K562 (cell line): ENCODE results near the gene SH3TC1. TPM values are rescaled to one million over a fixed set of nuclear protein-coding genes. Genes with fewer than 3 reads are reported as not detected.

ENCODE experiments used
- ATAC-seq: fragments of 200-7000 bp; cut with Tn5 transposase; 3 replicates; pipeline ENCODE4 v1.9.1; 2020; ENCODE audit warnings: moderate library complexity
- BruUV-seq: library from RNA; stranded (reverse); fragments of 400-500 nt; replicated peaks from 2 replicates; lab custom pipeline; 2021; lab: Mats Ljungman, UMichigan
- CTCF ChIA-PET: fragments of 300-600 bp; formaldehyde crosslinking; extraction: SDS; loops from one replicate; lab custom pipeline; 2021; ENCODE audit warnings: low intra/inter-chr PET ratio; lab: Yijun Ruan, JAX
- POLR2A ChIA-PET: fragments of 300-600, 350-650 bp; sonication (Branson Sonifier 250); formaldehyde crosslinking; extraction: SDS; loops from one replicate; lab custom pipeline; 2021; ENCODE audit warnings: antibody characterized with exemption, inconsistent platforms; lab: Yijun Ruan, JAX
- DNase-seq, 4 experiments: peaks; one replicate each; pipeline versions ENCODE4 v3.0.0 to v3.0.0-alpha.2; 2011 to 2018; ENCODE audit warnings: low spot score in 3 of 4, mixed read lengths in 3 of 4; ENCODE audit errors: extremely low read depth in 1 of 4
- FAIRE-seq: peaks from 2 replicates; lab custom pipeline; 2011; peaks lifted over from hg19 to GRCh38; lab: Jason Lieb, UNC
- H2AFZ ChIP-seq: 2 replicates; pipeline ENCODE4 v1.6.0; 2011; ENCODE audit warnings: low read depth, low read length, control low read depth, inconsistent platforms
- H3K27ac ChIP-seq: fragments of 200-600 bp; 3 replicates; pipeline ENCODE4 v1.8.0; 2011; ENCODE audit warnings: low read depth, mild to moderate bottlenecking, control low read depth, inconsistent platforms, low read length, moderate library complexity, mixed read lengths; ENCODE audit errors: extremely low read depth
- H3K27me3 ChIP-seq, 2 experiments: fragments of 300-600 bp in 1 of 2; 2 replicates in 1 of 2; 3 replicates in 1 of 2; pipeline versions ENCODE4 v1.6.0 to v1.8.0; 2011; ENCODE audit warnings: inconsistent platforms in 2 of 2, low read length in 2 of 2, mild to moderate bottlenecking in 1 of 2, mixed read lengths in 1 of 2, moderate library complexity in 1 of 2; ENCODE audit not compliant: control insufficient read depth in 2 of 2, insufficient read depth in 2 of 2
- H3K36me3 ChIP-seq: fragments of 300-600 bp; 3 replicates; pipeline ENCODE4 v1.8.0; 2011; ENCODE audit warnings: mild to moderate bottlenecking, low read length, inconsistent platforms; ENCODE audit not compliant: control insufficient read depth, insufficient read depth
- H3K4me1 ChIP-seq, 2 experiments: fragments of 200-600 bp in 1 of 2; replicated peaks in 1 of 2; 2 replicates in 1 of 2; 3 replicates in 1 of 2; pipeline versions ENCODE4 v1.5.1 to v1.8.0; 2011; ENCODE audit warnings: inconsistent platforms in 2 of 2, low read length in 2 of 2, mild to moderate bottlenecking in 1 of 2, mixed read lengths in 1 of 2, moderate library complexity in 1 of 2; ENCODE audit not compliant: control insufficient read depth in 2 of 2, insufficient read depth in 2 of 2
- H3K4me2 ChIP-seq: 2 replicates; pipeline ENCODE4 v1.6.1; 2011; ENCODE audit warnings: low read length, control low read depth, inconsistent platforms, mixed read lengths; ENCODE audit not compliant: insufficient read depth
- H3K4me3 ChIP-seq: fragments of 200-600 bp; sonication (generic), shearing (Covaris generic); 2 replicates; pipeline ENCODE4 v1.5.1; 2016; ENCODE audit warnings: control low read depth, inconsistent platforms
- H3K79me2 ChIP-seq: fragments of 200-600 bp; 3 replicates; pipeline ENCODE4 v1.8.0; 2011; ENCODE audit warnings: low read length, inconsistent platforms; ENCODE audit not compliant: control insufficient read depth, insufficient read depth
- H3K9ac ChIP-seq, 2 experiments: 2 replicates each; pipeline versions ENCODE4 v1.6.0 to v1.6.1; 2011; ENCODE audit warnings: low read depth in 2 of 2, low read length in 2 of 2, control low read depth in 1 of 2, inconsistent platforms in 1 of 2, mild to moderate bottlenecking in 1 of 2, mixed read lengths in 1 of 2; ENCODE audit not compliant: insufficient read depth in 1 of 2
- H3K9me1 ChIP-seq: one replicate; pipeline ENCODE4 v1.6.0; 2011; ENCODE audit warnings: inconsistent platforms, mild to moderate bottlenecking, low read length, moderate library complexity; ENCODE audit not compliant: control insufficient read depth, insufficient read depth
- H3K9me3 ChIP-seq: replicated peaks from 2 replicates; pipeline ENCODE4 v1.5.1; 2011; ENCODE audit warnings: low read depth, low read length, inconsistent platforms; ENCODE audit not compliant: control insufficient read depth, insufficient read depth
- H4K20me1 ChIP-seq: replicated peaks from 2 replicates; pipeline ENCODE4 v1.6.1; 2011; ENCODE audit warnings: low read length, inconsistent platforms, mixed read lengths; ENCODE audit not compliant: control insufficient read depth, insufficient read depth
- ADNP ChIP-seq: fragments of 200-800 bp; sonication (Bioruptor generic); IDR thresholded peaks from 2 replicates; pipeline ENCODE4 v1.6.1; 2016; ENCODE audit warnings: missing genetic modification characterization, missing compliant biosample characterization
- ATF1 ChIP-seq, 2 experiments: fragments of 450-650 bp in 1 of 2; IDR thresholded peaks; 2 replicates each; pipeline ENCODE4 v1.6.1; 2016; ENCODE audit warnings: missing compliant biosample characterization in 1 of 2, missing genetic modification characterization in 1 of 2
- CBFA2T3 ChIP-seq: fragments of 450-650 bp; IDR thresholded peaks from 2 replicates; pipeline ENCODE4 v1.6.1; 2017
- ESRRB ChIP-seq: fragments of 250-450 bp; sonication (Bioruptor Pico); IDR thresholded peaks from 2 replicates; pipeline ENCODE4 v1.5.0; 2020; ENCODE audit warnings: mild to moderate bottlenecking, moderate library complexity, borderline replicate concordance
- GABPA ChIP-seq: fragments of 200-800 bp; sonication (Bioruptor generic); conservative IDR thresholded peaks from 2 replicates; pipeline ENCODE4 v1.6.1; 2016; ENCODE audit warnings: low read depth, missing genetic modification characterization, missing compliant biosample characterization
- HOXB6 ChIP-seq: fragments of 250-450 bp; sonication (Bioruptor Pico); IDR thresholded peaks from 2 replicates; pipeline ENCODE4 v1.5.1; 2022; ENCODE audit warnings: mild to moderate bottlenecking, borderline replicate concordance
- MEF2A ChIP-seq: IDR thresholded peaks from 2 replicates; pipeline ENCODE4 v1.6.1; 2011; ENCODE audit warnings: low read depth, mild to moderate bottlenecking, low read length, moderate library complexity; ENCODE audit not compliant: control insufficient read depth
- PHB2 ChIP-seq: fragments of 450-650 bp; IDR thresholded peaks from 2 replicates; pipeline ENCODE4 v1.6.1; 2017; ENCODE audit warnings: low read depth
- RBM22 ChIP-seq: fragments of 200-400 bp; formaldehyde crosslinking; IDR thresholded peaks from 2 replicates; pipeline ENCODE4 v1.6.1; 2018; ENCODE audit warnings: low read length, low read depth; ENCODE audit not compliant: poor library complexity, severe bottlenecking
- RFX5 ChIP-seq: IDR thresholded peaks from 2 replicates; pipeline ENCODE4 v1.6.1; 2011; ENCODE audit warnings: low read depth, mild to moderate bottlenecking, improper control_type of control experiment, low read length
- SLC30A9 ChIP-seq: fragments of 250-450 bp; sonication (Bioruptor Pico); IDR thresholded peaks from 2 replicates; pipeline ENCODE4 v1.8.0; 2022; ENCODE audit warnings: mild to moderate bottlenecking, moderate library complexity
- SOX6 ChIP-seq: fragments of 450-650 bp; IDR thresholded peaks from 2 replicates; pipeline ENCODE4 v1.6.1; 2014; ENCODE audit warnings: mild to moderate bottlenecking
- USF2 ChIP-seq: sonication (generic); formaldehyde crosslinking; IDR thresholded peaks from 2 replicates; pipeline ENCODE4 v1.5.0; 2020; ENCODE audit warnings: missing genetic modification reagents
- ZFP91 ChIP-seq: sonication (generic); formaldehyde crosslinking; IDR thresholded peaks from 2 replicates; pipeline ENCODE4 v1.8.0; 2022; ENCODE audit warnings: mild to moderate bottlenecking, missing genetic modification reagents
- ZKSCAN1 ChIP-seq: fragments of 150-350 bp; IDR thresholded peaks from 2 replicates; pipeline ENCODE4 v1.6.1; 2016; ENCODE audit warnings: low read depth, low read length
- ZNF280A ChIP-seq: fragments of 450-650 bp; IDR thresholded peaks from 2 replicates; pipeline ENCODE4 v1.6.1; 2018; ENCODE audit warnings: mild to moderate bottlenecking, low read depth; ENCODE audit not compliant: partially characterized antibody
- ZNF311 ChIP-seq: fragments of 250-450 bp; sonication (Bioruptor Pico); IDR thresholded peaks from 2 replicates; pipeline ENCODE4 v1.4.0; 2020; ENCODE audit warnings: mild to moderate bottlenecking, moderate library complexity
- WGBS: fragments of 100-300 bp; shearing (Covaris generic); methylation state at CpG from one replicate; pipeline ENCODE4 v1.1.6; 2016; ENCODE audit warnings: low coverage, mixed read lengths; ENCODE audit not compliant: insufficient coverage; ENCODE audit errors: missing lambda C conversion rate; 5-methylcytosine and 5-hydroxymethylcytosine counted together
- in situ Hi-C: fragments of 300-500 bp; cut with MboI; formaldehyde crosslinking; loops from 4 replicates; pipeline ENCODE4 v1.15.0; 2018; ENCODE audit warnings: inconsistent platforms, mixed read lengths
- intact Hi-C: fragments of 100-400 bp; cut with micrococcal nuclease; formaldehyde crosslinking; loops from 2 replicates; pipeline ENCODE4 v1.14.2; 2022
- polyA plus RNA-seq, 8 experiments: library from polyadenylated mRNA; depleted of rRNA in 4 of 8; stranded (reverse) in 5 of 8; unstranded in 3 of 8; fragments of >200 nt; fragmentation: Nextera tagmentation in 2 of 8; fragmentation: Illumina TruSeq in 1 of 8; extraction: Ambion mirVana in 2 of 8; extraction: Trizol in 1 of 8; gene quantifications; 2 replicates each; pipeline versions ENCODE4 v1.2.1 to v1.2.3, GENCODE V29; 2011 to 2014; ENCODE audit warnings: inconsistent platforms in 1 of 8, missing spikeins in 1 of 8
- total RNA-seq, 7 experiments: library from RNA; depleted of rRNA in 6 of 7; stranded (reverse); fragments of >200 nt in 6 of 7; fragmentation: Illumina TruSeq in 2 of 7; extraction: Trizol in 2 of 7; gene quantifications; 2 replicates each; pipeline versions ENCODE4 v1.2.1 to v1.2.3, GENCODE V29; 2011 to 2021; ENCODE audit warnings: low replicate concordance in 1 of 7

The SH3TC1 gene
- total and polyA plus RNA-seq, 9 of the 15 experiments (the other 6 are each of a cell fraction or from before 2014, with no cell fraction given) = 0.04 to 2.1 (median 0.48) TPM; not detected in 1

- intact Hi-C loops = no loop called here
- Histone ChIP-seq H2AFZ (no peak overlapping the region), H3K9ac (no peak overlapping the region), H3K27me3 (peaks cover under 1 to 58% of the 10 kb centered on the region in 2 experiments; a peak in 3 of 5 replicates), H3K36me3 (no peaks in the 10 kb centered on the region), H3K4me3 (no peak overlapping the region), H4K20me1 (peaks cover 1% of the 10 kb centered on the region; the same call in 1 of the 2 replicates), H3K9me3 (no peaks in the 10 kb centered on the region), H3K4me1 (peaks cover 0 to 30% of the 10 kb centered on the region in 2 experiments; a peak in 2 of 5 replicates), H3K79me2 (no peaks in the 10 kb centered on the region), H3K4me2 (no peak overlapping the region), H3K9me1 (no peaks in the 10 kb centered on the region), H3K27ac (no peak overlapping the region)
- ChIA-PET CTCF (no interaction called here), POLR2A (no interaction called here)
- in situ Hi-C loops = no loop called here
- WGBS = 17% methylated on average over 12 of the region's 15 CpGs
- BruUV-seq = no TSS peak
- FAIRE-seq = no peak
- DNase-seq = no peak
- no peak for ATAC-seq
- TF ChIP-seq SOX6 (no peak), HOXB6 (CRISPR knock-in tag) (no peak), USF2 (CRISPR knock-in tag) (no peak), ZNF311 (CRISPR knock-in tag) (no peak), PHB2 (no peak), ZNF280A (no peak), SLC30A9 (no peak), ADNP (no peak), GABPA (tag) (no peak), ZKSCAN1 (no peak), RBM22 (no peak), MEF2A (no peak), ATF1 (CRISPR knock-in tag; IDR thresholded peaks at IDR 0.05) (no peak), ATF1 (tag; IDR thresholded peaks at IDR 0.05) (no peak), ESRRB (CRISPR knock-in tag) (no peak), RFX5 (no peak), CBFA2T3 (no peak), ZFP91 (CRISPR knock-in tag) (no peak)
Observed at GRCh38 chr4:8280876-8281440, 81.9 kb downstream of the SH3TC1 start.
